ENCODE results near the gene TRMT44. TPM values are rescaled to one million over a fixed set of nuclear protein-coding genes. Genes with fewer than 3 reads are reported as not detected.

Gene TRMT44
- total and polyA plus RNA-seq, 2 of the 13 experiments (the other 11 are each of a cell fraction or from before 2014, with no cell fraction given): 5.8 to 8.6 TPM

DNA sequence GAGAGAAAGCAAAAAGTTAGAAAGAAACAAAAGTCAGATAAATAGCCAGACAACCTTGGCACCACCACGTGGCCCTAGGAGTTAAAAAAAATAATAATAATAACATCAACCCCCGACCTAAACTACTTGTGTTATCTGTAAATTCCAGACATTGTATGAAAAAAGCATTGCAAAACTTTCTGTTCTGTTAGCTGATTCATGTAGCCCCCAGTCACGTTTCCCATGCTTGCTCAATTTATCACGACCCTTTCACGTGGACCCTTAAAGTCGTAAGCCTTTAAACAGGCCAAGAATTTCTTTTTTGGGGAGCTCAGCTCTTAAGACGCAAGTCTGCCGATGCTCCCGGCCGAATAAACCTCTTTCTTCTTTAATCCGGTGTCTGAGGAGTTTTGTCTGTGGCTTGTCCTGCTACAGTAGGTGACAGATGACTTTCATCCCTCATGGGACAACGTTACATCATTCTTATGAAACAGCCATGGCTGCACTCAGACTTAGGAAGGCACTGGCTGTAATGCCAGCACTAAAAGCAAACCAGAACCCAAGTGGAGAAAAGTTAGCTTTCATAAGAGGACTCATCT is 574 bp upstream of the TRMT44 start (continued):
- TF ChIP-seq ZNF670 (CRISPR knock-in tag; IDR thresholded peaks at IDR 0.05; ENCODE audit: borderline replicate concordance) (no peak), MIER3 (CRISPR knock-in tag; IDR thresholded peaks at IDR 0.05; ENCODE audit: borderline replicate concordance) (no peak), CHD4 (IDR thresholded peaks at IDR 0.05; ENCODE audit: borderline replicate concordance, low read length) (no peak), HNRNPUL1 (IDR thresholded peaks at IDR 0.05; ENCODE audit: low read depth, low read length) (no peak), PHF21A (CRISPR knock-in tag; IDR thresholded peaks at IDR 0.05) (0 out of 2 replicates have a peak, but pooled peaks have one; percentile 0), ZNF484 (CRISPR knock-in tag; IDR thresholded peaks at IDR 0.05; ENCODE audit: borderline replicate concordance, low read depth) (no peak), YEATS4 (CRISPR knock-in tag; IDR thresholded peaks at IDR 0.05; ENCODE audit: borderline replicate concordance) (peak; percentile 62; the same call in 1 of the 2 replicates), ZNF749 (CRISPR knock-in tag; IDR thresholded peaks at IDR 0.05; ENCODE audit: borderline replicate concordance) (no peak), POLR2G (IDR thresholded peaks at IDR 0.05; ENCODE audit: low read depth, low read length) (no peak), SRSF9 (IDR thresholded peaks at IDR 0.05; ENCODE audit: borderline replicate concordance, insufficient read depth, low read depth, low read length, poor library complexity, severe bottlenecking) (no peak), ZZZ3 (CRISPR knock-in tag; IDR thresholded peaks at IDR 0.05; ENCODE audit: borderline replicate concordance) (no peak), ZNF644 (CRISPR knock-in tag; IDR thresholded peaks at IDR 0.05; ENCODE audit: low read depth) (no peak), POLR2A (IDR thresholded peaks at IDR 0.05; ENCODE audit: insufficient read depth in 1 of 2, low read depth in 2 of 2, low read length in 2 of 2) (no peak), FIP1L1 (IDR thresholded peaks at IDR 0.05; ENCODE audit: borderline replicate concordance, insufficient read depth, low read depth, low read length) (no peak), KMT2B (CRISPR knock-in tag; IDR thresholded peaks at IDR 0.05) (no peak), ZNF839 (CRISPR knock-in tag; IDR thresholded peaks at IDR 0.05; ENCODE audit: borderline replicate concordance) (no peak), AGO2 (optimal IDR thresholded peaks at IDR 0.05; ENCODE audit: low read depth, low read length) (no peak), ZNF841 (CRISPR knock-in tag; IDR thresholded peaks at IDR 0.05; ENCODE audit: borderline replicate concordance) (no peak), FOXA3 (CRISPR knock-in tag; IDR thresholded peaks at IDR 0.05) (no peak), JUN (CRISPR knock-in tag; IDR thresholded peaks at IDR 0.05) (no peak), TGIF2 (CRISPR knock-in tag; IDR thresholded peaks at IDR 0.05) (0 out of 2 replicates have a peak, but pooled peaks have one; percentile 11), ZFAT (CRISPR knock-in tag; conservative IDR thresholded peaks at IDR 0.05) (no peak)
- TF ChIP-seq, protein P1, sequence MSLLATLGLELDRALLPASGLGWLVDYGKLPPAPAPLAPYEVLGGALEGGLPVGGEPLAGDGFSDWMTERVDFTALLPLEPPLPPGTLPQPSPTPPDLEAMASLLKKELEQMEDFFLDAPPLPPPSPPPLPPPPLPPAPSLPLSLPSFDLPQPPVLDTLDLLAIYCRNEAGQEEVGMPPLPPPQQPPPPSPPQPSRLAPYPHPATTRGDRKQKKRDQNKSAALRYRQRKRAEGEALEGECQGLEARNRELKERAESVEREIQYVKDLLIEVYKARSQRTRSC (CRISPR knock-in tag; IDR thresholded peaks at IDR 0.05; ENCODE audit: low read depth): 0 out of 2 replicates have a peak, but pooled peaks have one; percentile 7
- TF ChIP-seq, protein P2, sequence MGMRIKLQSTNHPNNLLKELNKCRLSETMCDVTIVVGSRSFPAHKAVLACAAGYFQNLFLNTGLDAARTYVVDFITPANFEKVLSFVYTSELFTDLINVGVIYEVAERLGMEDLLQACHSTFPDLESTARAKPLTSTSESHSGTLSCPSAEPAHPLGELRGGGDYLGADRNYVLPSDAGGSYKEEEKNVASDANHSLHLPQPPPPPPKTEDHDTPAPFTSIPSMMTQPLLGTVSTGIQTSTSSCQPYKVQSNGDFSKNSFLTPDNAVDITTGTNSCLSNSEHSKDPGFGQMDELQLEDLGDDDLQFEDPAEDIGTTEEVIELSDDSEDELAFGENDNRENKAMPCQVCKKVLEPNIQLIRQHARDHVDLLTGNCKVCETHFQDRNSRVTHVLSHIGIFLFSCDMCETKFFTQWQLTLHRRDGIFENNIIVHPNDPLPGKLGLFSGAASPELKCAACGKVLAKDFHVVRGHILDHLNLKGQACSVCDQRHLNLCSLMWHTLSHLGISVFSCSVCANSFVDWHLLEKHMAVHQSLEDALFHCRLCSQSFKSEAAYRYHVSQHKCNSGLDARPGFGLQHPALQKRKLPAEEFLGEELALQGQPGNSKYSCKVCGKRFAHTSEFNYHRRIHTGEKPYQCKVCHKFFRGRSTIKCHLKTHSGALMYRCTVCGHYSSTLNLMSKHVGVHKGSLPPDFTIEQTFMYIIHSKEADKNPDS (CRISPR knock-in tag; IDR thresholded peaks at IDR 0.05): no peak
- TF ChIP-seq, protein P3, sequence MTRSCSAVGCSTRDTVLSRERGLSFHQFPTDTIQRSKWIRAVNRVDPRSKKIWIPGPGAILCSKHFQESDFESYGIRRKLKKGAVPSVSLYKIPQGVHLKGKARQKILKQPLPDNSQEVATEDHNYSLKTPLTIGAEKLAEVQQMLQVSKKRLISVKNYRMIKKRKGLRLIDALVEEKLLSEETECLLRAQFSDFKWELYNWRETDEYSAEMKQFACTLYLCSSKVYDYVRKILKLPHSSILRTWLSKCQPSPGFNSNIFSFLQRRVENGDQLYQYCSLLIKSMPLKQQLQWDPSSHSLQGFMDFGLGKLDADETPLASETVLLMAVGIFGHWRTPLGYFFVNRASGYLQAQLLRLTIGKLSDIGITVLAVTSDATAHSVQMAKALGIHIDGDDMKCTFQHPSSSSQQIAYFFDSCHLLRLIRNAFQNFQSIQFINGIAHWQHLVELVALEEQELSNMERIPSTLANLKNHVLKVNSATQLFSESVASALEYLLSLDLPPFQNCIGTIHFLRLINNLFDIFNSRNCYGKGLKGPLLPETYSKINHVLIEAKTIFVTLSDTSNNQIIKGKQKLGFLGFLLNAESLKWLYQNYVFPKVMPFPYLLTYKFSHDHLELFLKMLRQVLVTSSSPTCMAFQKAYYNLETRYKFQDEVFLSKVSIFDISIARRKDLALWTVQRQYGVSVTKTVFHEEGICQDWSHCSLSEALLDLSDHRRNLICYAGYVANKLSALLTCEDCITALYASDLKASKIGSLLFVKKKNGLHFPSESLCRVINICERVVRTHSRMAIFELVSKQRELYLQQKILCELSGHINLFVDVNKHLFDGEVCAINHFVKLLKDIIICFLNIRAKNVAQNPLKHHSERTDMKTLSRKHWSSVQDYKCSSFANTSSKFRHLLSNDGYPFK (CRISPR knock-in tag; IDR thresholded peaks at IDR 0.05; ENCODE audit: borderline replicate concordance): no peak
- TF ChIP-seq, protein P4, sequence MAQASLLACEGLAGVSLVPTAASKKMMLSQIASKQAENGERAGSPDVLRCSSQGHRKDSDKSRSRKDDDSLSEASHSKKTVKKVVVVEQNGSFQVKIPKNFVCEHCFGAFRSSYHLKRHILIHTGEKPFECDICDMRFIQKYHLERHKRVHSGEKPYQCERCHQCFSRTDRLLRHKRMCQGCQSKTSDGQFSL (CRISPR knock-in tag; IDR thresholded peaks at IDR 0.05): no peak
